Hematopoietic multipotent progenitor cell treated with erythropoietin and hydrocortisone succinate and interleukin-3 and kit ligand, for 4 days (in vitro differentiated cells): ENCODE measurements around the gene GIMAP4.
A peak's percentile ranks its signal among the peaks of the same experiment; 100 is the strongest.
"Not testable (repeated sequence)": the region's sequence is repeated elsewhere in the genome, so short reads cannot be mapped to it uniquely, and the experiment has no call there.

Experiments
- DNase-seq: peaks from one replicate; pipeline ENCODE4 v3.0.0-alpha.2; 2015

The GIMAP4 gene

GRCh38 chr7:150580638-150581394, 13.6 kb downstream of the GIMAP4 start:
- DNase-seq, result peak; percentile 56

- no peak for DNase-seq
Observed at GRCh38 chr7:150585199-150585598, 18.0 kb downstream of the GIMAP4 start.

GRCh38 chr7:150586068-150586784, 19.0 kb downstream of the GIMAP4 start:
- DNase-seq, result peak; percentile 47

- DNase-seq, result no peak
Observed at GRCh38 chr7:150586785-150587152, 19.6 kb downstream of the GIMAP4 start.

- no peak for DNase-seq
Observed at GRCh38 chr7:150587551-150587950, 20.4 kb downstream of the GIMAP4 start.

GRCh38 chr7:150594805-150595204, 27.6 kb downstream of the GIMAP4 start:
- DNase-seq, result no peak

- no peak for DNase-seq
Observed at GRCh38 chr7:150595361-150595760, 28.2 kb downstream of the GIMAP4 start.

- DNase-seq, result not testable (repeated sequence)
Observed at GRCh38 chr7:150603600-150603999, 36.4 kb downstream of the GIMAP4 start.

- DNase-seq, result no peak
Observed at GRCh38 chr7:150610233-150610632, 43.0 kb downstream of the GIMAP4 start.

- DNase-seq, result no peak
Observed at GRCh38 chr7:150612925-150613324, 45.7 kb downstream of the GIMAP4 start.

- no peak for DNase-seq
Observed at GRCh38 chr7:150613880-150614279, 46.7 kb downstream of the GIMAP4 start.

GRCh38 chr7:150614426-150614825, 47.2 kb downstream of the GIMAP4 start:
- not testable (repeated sequence) for DNase-seq

- not testable (repeated sequence) for DNase-seq
Observed at GRCh38 chr7:150615221-150615755, 48.1 kb downstream of the GIMAP4 start.

GRCh38 chr7:150620061-150620460, 52.9 kb downstream of the GIMAP4 start:
- no peak for DNase-seq

- no peak for DNase-seq
Observed at GRCh38 chr7:150620617-150621371, 53.6 kb downstream of the GIMAP4 start.

- no peak for DNase-seq
Observed at GRCh38 chr7:150621376-150621775, 54.2 kb downstream of the GIMAP4 start.
